GM13976 (cell line): ENCODE results near the gene TXNL1.
A peak's percentile ranks its signal among the peaks of the same experiment; 100 is the strongest.

Source experiments
- DNase-seq: peaks from one replicate; pipeline ENCODE4 v3.0.0; 2012; ENCODE audit warnings: low spot score
- in situ Hi-C: fragments of 300-500 bp; cut with MboI; formaldehyde crosslinking; loops from one replicate; pipeline ENCODE4 v1.12.0; 2022; ENCODE audit warnings: low sequenced_read_pairs, mixed read lengths, inconsistent platforms; ENCODE audit not compliant: unreplicated experiment
- TF ChIP-seq, protein P1 (sequence below): IDR thresholded peaks from 2 replicates; pipeline ENCODE4 v1.5.1; 2012; ENCODE audit warnings: borderline replicate concordance, mild to moderate bottlenecking; ENCODE audit not compliant: insufficient read depth; ENCODE audit errors: extremely low read depth, missing control alignments, control extremely low read depth

TXNL1 gene

DNA sequence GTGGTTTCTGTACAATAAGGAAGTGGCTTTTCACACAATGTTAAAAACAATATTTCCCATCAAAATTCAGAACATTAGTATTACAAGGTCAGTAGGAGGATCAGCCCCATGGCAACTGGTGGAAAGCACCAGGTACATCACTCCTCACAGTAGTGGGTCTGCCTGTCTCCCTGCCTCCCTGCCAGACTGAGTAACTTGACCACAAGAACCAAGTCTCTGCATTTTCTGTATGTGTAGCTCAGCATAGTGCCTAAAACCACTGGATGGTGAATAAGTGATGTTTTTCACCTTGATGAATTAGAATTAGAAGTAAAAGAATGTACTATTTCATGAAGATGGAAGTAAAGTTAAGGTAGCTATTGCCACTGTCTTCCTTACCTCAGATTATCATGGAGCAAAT is 8.7 kb upstream of the TXNL1 start:
- TF ChIP-seq, protein P1, sequence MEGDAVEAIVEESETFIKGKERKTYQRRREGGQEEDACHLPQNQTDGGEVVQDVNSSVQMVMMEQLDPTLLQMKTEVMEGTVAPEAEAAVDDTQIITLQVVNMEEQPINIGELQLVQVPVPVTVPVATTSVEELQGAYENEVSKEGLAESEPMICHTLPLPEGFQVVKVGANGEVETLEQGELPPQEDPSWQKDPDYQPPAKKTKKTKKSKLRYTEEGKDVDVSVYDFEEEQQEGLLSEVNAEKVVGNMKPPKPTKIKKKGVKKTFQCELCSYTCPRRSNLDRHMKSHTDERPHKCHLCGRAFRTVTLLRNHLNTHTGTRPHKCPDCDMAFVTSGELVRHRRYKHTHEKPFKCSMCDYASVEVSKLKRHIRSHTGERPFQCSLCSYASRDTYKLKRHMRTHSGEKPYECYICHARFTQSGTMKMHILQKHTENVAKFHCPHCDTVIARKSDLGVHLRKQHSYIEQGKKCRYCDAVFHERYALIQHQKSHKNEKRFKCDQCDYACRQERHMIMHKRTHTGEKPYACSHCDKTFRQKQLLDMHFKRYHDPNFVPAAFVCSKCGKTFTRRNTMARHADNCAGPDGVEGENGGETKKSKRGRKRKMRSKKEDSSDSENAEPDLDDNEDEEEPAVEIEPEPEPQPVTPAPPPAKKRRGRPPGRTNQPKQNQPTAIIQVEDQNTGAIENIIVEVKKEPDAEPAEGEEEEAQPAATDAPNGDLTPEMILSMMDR = no peak
- no peak for DNase-seq
- in situ Hi-C loops = no loop called here

DNA sequence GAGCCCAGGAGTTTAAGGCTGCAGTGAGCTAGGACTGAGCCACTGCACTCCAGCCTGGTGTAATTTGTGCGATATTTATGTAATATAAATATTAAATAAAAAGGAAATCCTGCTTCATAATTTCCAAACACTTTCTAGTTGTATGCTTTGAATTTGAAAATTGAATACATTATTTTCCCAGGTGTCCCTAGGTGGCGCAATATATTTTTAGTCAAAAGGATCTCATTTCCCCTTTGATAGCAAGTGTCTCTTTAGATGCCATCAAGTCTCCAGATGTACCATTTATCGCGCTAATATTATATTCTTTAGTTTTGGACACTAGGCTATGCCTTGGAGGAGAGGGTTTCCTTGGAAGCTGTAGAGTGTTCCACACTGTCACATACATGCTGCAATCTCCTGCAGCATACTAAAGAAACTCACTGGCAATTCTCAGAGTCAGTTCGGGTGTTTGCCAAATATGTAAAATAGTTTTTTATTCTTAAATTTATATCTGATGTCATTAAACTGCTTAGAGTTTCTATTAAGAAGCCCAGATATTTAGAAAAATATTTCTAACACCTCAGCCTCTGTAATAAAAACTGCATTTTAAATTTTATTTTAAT is 7.1 kb upstream of the TXNL1 start:
- in situ Hi-C loops = no loop called here
- DNase-seq = no peak
- TF ChIP-seq, protein P1 = peak; percentile 32

DNA sequence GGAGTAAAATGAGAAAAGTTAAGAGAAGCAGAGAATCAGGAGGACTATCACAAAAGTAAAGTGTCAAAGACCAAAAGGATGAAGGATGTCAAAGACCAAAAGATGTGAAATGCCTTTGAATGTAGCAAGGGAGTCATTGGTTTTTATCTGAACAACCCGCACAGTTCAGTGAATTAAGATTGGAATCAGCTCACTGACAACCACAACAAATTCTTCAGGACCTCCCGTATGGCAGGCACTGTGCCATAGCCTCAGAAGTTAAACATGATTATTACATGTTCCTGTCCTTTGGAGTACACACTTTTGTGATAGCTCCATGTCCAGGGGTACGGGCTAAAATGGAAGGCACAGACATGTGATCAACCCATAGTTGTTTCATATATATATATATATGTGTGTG is 5.0 kb upstream of the TXNL1 start:
- DNase-seq = no peak
- in situ Hi-C loops = no loop called here
- TF ChIP-seq, protein P1 = no peak

DNA sequence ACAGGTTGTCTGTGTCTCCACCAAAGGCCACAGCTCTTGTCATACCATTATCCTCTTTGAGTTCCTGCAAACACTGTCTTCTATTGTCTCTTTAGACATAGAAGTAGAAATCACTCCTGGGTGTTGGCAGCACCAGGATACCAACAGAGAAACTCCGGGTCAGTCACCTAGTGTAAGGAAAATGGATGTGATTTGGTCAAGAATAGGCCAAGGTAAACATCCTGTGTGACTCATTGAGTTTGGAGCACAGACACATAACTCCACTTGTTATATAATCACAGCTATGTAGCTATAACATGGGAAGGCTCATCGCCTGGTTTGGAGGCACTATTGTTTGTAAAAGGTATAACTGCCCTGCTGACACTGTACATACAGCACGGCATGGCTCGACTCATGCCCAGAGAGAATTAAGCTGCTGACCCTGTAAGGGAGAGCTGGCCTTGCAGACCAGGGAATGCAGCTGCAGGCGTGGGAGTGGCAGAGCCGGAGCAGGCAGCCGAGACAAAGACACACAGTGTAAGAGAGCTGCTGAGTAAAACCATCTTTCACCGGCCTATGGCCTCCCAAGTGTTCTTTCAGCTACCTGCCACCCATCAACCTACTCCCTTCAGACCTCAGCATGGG is 3.4 kb upstream of the TXNL1 start:
- in situ Hi-C loops = no loop called here
- TF ChIP-seq, protein P1 = no peak
- DNase-seq = no peak

DNA sequence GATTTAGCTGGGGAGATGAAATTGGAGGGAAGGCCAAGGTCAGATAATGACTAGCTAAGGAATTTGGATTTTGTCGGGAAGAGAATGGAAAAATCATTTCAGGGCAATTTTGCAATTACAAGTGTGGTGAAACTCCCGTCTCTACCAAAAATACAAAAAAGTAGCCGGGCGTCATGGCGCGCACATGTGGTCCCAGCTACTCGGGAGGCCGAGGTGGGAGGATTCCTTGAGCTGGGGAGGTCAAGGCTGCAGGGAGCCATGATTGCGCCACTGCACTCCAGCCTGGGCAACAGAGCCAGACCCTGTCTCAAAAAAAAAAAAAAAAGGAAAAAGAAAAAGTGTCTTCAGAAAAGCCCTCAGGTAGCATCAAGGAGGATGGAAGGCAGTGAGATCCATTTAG is 1.2 kb upstream of the TXNL1 start:
- TF ChIP-seq, protein P1 = no peak
- no peak for DNase-seq
- in situ Hi-C loops = no loop called here

DNA sequence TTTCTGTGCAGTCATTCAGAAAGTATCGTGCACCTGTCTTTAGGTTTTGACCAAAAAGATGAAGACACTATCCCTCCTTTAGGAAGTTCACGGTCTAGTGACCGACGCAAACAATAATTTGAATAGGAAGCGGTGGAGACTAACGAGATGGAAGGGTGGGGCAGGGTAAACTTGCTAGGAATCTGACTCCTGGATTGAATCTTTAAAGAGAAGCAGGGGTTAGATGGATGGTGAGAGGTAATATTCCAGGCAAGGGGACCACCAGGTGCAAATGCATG is 651 bp upstream of the TXNL1 start:
- TF ChIP-seq, protein P1 = no peak
- DNase-seq = no peak
- in situ Hi-C loops = no loop called here
